Tibial nerve (tissue), 4 donors: Measurements from ENCODE around the gene ROR1.

ENCODE experiments used
- EP300 ChIP-seq, 2 donors: sonication (generic); formaldehyde crosslinking; IDR thresholded peaks; one replicate each; pipeline ENCODE4 v1.6.1; 2017; ENCODE audit warnings: antibody characterized with exemption in 2 of 2, mild to moderate bottlenecking in 1 of 2
- POLR2A ChIP-seq, 2 donors: fragments of 450-650 bp; IDR thresholded peaks; one replicate each; pipeline ENCODE4 v1.6.1; 2017; ENCODE audit warnings: antibody characterized with exemption in 2 of 2, mild to moderate bottlenecking in 2 of 2, moderate library complexity in 2 of 2
- TF ChIP-seq, protein P1 (sequence below), 5 experiments: fragments of 200-600 bp in 3 of 5; fragments of 450-650 bp in 2 of 5; sonication (generic) in 3 of 5; IDR thresholded peaks; one replicate each; pipeline ENCODE4 v1.5.1; 2016 to 2019; ENCODE audit warnings: antibody characterized with exemption in 5 of 5, mild to moderate bottlenecking in 3 of 5, moderate library complexity in 2 of 5

DNA sequence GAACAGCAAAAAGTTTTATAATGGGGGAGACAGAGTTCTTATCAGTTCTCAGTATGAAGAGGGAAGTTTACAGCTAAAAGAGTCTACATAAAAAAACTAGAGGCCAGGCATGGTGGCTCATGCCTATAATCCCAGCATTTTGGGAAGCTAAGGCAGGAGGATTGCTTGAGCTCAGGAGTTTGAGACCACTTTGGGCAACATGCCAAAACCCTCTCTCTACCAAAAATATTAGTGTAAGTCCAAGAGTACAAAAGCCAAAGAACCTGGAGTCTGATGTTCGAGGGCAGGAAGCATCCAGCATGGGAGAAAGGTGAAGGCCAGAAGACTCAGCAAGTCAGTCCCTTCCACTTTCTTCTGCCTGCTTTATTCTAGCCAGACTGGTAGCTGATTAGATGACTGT lies 35.0 kb upstream of the ROR1 start:
- TF ChIP-seq, protein P1, sequence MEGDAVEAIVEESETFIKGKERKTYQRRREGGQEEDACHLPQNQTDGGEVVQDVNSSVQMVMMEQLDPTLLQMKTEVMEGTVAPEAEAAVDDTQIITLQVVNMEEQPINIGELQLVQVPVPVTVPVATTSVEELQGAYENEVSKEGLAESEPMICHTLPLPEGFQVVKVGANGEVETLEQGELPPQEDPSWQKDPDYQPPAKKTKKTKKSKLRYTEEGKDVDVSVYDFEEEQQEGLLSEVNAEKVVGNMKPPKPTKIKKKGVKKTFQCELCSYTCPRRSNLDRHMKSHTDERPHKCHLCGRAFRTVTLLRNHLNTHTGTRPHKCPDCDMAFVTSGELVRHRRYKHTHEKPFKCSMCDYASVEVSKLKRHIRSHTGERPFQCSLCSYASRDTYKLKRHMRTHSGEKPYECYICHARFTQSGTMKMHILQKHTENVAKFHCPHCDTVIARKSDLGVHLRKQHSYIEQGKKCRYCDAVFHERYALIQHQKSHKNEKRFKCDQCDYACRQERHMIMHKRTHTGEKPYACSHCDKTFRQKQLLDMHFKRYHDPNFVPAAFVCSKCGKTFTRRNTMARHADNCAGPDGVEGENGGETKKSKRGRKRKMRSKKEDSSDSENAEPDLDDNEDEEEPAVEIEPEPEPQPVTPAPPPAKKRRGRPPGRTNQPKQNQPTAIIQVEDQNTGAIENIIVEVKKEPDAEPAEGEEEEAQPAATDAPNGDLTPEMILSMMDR (IDR thresholded peaks at IDR 0.05) = no peak
- TF ChIP-seq EP300 (IDR thresholded peaks at IDR 0.05) (no peak), POLR2A (IDR thresholded peaks at IDR 0.05) (no peak)
